ENCODE measurements around the gene PSENEN. TPM values are rescaled to one million over a fixed set of nuclear protein-coding genes. Genes with fewer than 3 reads are reported as not detected.

PSENEN gene
- total RNA-seq, 1 experiment from 2014 or later = 42.9 TPM

DNA sequence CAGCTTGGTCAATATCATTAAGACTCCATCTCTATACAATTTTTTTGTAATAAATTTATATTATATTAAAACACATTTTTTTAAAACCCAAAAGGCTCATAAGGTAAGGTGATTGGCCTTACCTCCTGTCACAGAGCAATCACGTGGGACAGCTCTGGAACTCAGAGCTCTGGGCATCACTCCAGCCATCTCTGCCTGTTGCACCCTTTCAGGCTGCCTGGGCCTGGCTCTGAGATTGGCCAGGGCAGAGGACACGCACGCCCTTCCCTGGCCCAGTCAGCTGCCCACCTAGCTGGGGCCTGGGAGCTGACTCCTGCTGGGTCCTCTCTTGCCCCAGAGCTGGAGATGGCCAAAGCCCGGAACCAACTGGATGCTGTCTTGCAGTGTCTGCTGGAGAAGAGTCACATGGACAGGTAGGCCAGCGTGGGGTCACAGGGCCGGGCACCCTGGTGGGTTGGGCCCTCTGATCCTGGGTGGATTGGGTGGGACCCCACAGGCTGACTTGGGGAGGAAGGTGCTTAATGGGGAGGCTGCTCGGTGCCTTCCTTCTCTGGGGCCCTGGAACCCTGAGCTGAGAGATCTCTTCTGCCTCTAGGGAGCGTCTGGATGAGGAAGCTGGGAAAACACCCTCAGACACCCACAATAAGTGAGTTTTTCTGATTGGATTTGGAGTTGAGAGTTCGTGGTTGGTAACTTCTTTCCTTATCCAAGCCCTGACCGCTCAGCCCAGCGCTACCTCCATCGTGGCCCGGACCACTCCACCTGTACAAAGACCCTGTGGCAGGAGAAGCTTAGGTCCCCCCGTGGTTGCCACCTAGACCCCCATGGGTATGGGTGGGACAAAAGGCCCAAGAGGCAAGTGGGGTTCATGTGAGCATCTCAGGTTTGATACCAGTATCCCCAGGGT, 6.6 kb downstream of the PSENEN start:
- CTCF ChIA-PET = no interaction called here
- DNase-seq (no peak), ATAC-seq (no peak)
- no peak overlapping the region for H3K4me2 ChIP-seq (ENCODE audit: low read length)
- peaks cover 2% of the 10 kb centered on the region for H3F3A ChIP-seq (ENCODE audit: low read length, unreplicated experiment)
- H3K9me2 ChIP-seq (replicated peaks; ENCODE audit: low read length) = no peaks in the 10 kb centered on the region
- peaks cover 13% of the 10 kb centered on the region for H3K79me2 ChIP-seq (ENCODE audit: low read length)
- intact Hi-C loops (cut with micrococcal nuclease) = no loop called here
- BruUV-seq (replicated peaks) = no TSS peak
- H3K9ac ChIP-seq (ENCODE audit: low read length) = no peak overlapping the region
- no peaks in the 10 kb centered on the region for H4K20me1 ChIP-seq (ENCODE audit: low read length)
- no peaks in the 10 kb centered on the region for H3K36me3 ChIP-seq (ENCODE audit: low read depth, low read length)
- no peaks in the 10 kb centered on the region for H3K9me3 ChIP-seq (ENCODE audit: low read length)
- TF ChIP-seq EZH2phosphoT487 (IDR thresholded peaks at IDR 0.05; ENCODE audit: borderline replicate concordance, low read length) (no peak), CTCF (conservative IDR thresholded peaks at IDR 0.05; ENCODE audit: low read depth, low read length) (no peak), EZH2 (IDR thresholded peaks at IDR 0.05; ENCODE audit: low read length, unreplicated experiment) (no peak)
- no peaks in the 10 kb centered on the region for H3K27me3 ChIP-seq (ENCODE audit: low read length)
- POLR2A ChIA-PET (ENCODE audit: unreplicated experiment) = no interaction called here
- H3K27ac ChIP-seq (ENCODE audit: low read length) = no peak overlapping the region
- no peak overlapping the region for H3K4me3 ChIP-seq (ENCODE audit: low read length)
- no peak overlapping the region for H2AFZ ChIP-seq (ENCODE audit: low read length)
- H3K4me1 ChIP-seq (ENCODE audit: insufficient read depth, low read length) = peaks cover 13% of the 10 kb centered on the region

DNA sequence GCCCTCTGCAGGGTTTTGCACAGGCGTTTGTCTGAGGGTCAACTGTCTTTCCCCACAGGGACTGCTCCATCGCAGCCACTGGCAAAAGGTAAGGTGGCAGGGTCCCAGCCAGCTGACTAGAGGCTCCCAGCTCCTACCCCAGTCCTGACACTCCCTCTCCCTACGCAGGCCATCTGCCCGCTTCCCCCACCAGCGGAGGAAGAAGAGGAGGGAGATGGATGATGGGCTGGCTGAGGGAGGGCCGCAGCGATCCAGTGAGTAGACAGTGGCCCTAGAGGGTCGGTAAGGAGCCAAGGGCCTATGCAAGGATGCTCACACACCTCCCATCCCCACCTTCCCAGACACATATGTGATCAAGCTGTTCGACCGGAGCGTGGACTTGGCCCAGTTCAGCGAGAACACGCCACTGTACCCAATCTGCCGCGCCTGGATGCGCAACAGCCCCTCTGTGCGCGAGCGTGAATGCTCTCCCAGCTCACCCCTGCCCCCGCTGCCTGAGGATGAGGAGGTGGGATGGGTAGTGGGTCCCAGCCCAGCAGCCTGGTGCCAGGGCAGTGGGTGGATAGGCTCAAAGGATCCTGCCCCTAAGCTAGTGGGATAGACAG, 7.4 kb downstream of the PSENEN start:
- Histone ChIP-seq H3K9me3 (ENCODE audit: low read length) (no peaks in the 10 kb centered on the region), H3K27me3 (ENCODE audit: low read length) (no peaks in the 10 kb centered on the region), H3K27ac (ENCODE audit: low read length) (no peak overlapping the region), H3K4me3 (ENCODE audit: low read length) (no peak overlapping the region), H3F3A (ENCODE audit: low read length, unreplicated experiment) (peaks cover 3% of the 10 kb centered on the region), H3K9ac (ENCODE audit: low read length) (no peak overlapping the region), H3K4me2 (ENCODE audit: low read length) (no peak overlapping the region), H2AFZ (ENCODE audit: low read length) (no peak overlapping the region), H3K9me2 (replicated peaks; ENCODE audit: low read length) (no peaks in the 10 kb centered on the region), H4K20me1 (ENCODE audit: low read length) (no peaks in the 10 kb centered on the region), H3K79me2 (ENCODE audit: low read length) (peaks cover 13% of the 10 kb centered on the region), H3K4me1 (ENCODE audit: insufficient read depth, low read length) (peaks cover 15% of the 10 kb centered on the region), H3K36me3 (ENCODE audit: low read depth, low read length) (no peaks in the 10 kb centered on the region)
- DNase-seq (no peak), ATAC-seq (no peak)
- ChIA-PET CTCF (no interaction called here), POLR2A (ENCODE audit: unreplicated experiment) (no interaction called here)
- TF ChIP-seq EZH2phosphoT487 (IDR thresholded peaks at IDR 0.05; ENCODE audit: borderline replicate concordance, low read length) (no peak), CTCF (conservative IDR thresholded peaks at IDR 0.05; ENCODE audit: low read depth, low read length) (no peak), EZH2 (IDR thresholded peaks at IDR 0.05; ENCODE audit: low read length, unreplicated experiment) (no peak)
- BruUV-seq (replicated peaks) = no TSS peak
- intact Hi-C loops (cut with micrococcal nuclease) = no loop called here
